Activated T-cell treated with anti-CD3 and anti-CD28 coated beads, Interleukin-2, amount 50 U/mL, for 72 hours (primary cell): Measurements from ENCODE around the gene IRF2. TPM values are rescaled to one million over a fixed set of nuclear protein-coding genes. Genes with fewer than 3 reads are reported as not detected.
A peak's percentile ranks its signal among the peaks of the same experiment; 100 is the strongest.

Source experiments
- ATAC-seq, 2 donors: fragments of 150-1000 bp; cut with Tn5 transposase; replicated peaks in 1 of 2; 2 replicates each; pipeline ENCODE4 v1.10.0; 2021; ENCODE audit warnings: moderate library complexity in 2 of 2, mild to moderate bottlenecking in 1 of 2
- DNase-seq, 2 donors: peaks; one replicate each; pipeline ENCODE4 v3.0.0; 2021 to 2022; ENCODE audit warnings: mixed read lengths in 1 of 2
- H3K27ac Mint-ChIP-seq: one replicate; pipeline ENCODE4 v1.8.0; 2022; ENCODE audit warnings: mild to moderate bottlenecking, moderate library complexity, mixed read lengths
- H3K27me3 Mint-ChIP-seq: one replicate; pipeline ENCODE4 v1.8.0; 2022; ENCODE audit warnings: low read depth, mixed read lengths
- H3K36me3 Mint-ChIP-seq, 2 donors: one replicate each; pipeline ENCODE4 v1.8.0; 2022; ENCODE audit warnings: mixed read lengths in 2 of 2, mild to moderate bottlenecking in 1 of 2; ENCODE audit not compliant: insufficient read depth in 2 of 2
- H3K4me1 Mint-ChIP-seq: one replicate; pipeline ENCODE4 v1.8.0; 2022; ENCODE audit warnings: low read depth, mixed read lengths
- H3K4me3 Mint-ChIP-seq, 2 donors: one replicate each; pipeline ENCODE4 v1.8.0; 2022; ENCODE audit warnings: mild to moderate bottlenecking in 2 of 2, mixed read lengths in 2 of 2, moderate library complexity in 2 of 2
- H3K9me3 Mint-ChIP-seq, 2 donors: one replicate each; pipeline ENCODE4 v1.8.0; 2022; ENCODE audit warnings: mixed read lengths in 2 of 2
- total RNA-seq, 2 donors: library from RNA; stranded (reverse); gene quantifications; one replicate each; pipeline ENCODE4 v1.2.3, GENCODE V29; 2022

Gene IRF2
- total RNA-seq, 2 donors from 2014 or later: 70.3 TPM

DNA sequence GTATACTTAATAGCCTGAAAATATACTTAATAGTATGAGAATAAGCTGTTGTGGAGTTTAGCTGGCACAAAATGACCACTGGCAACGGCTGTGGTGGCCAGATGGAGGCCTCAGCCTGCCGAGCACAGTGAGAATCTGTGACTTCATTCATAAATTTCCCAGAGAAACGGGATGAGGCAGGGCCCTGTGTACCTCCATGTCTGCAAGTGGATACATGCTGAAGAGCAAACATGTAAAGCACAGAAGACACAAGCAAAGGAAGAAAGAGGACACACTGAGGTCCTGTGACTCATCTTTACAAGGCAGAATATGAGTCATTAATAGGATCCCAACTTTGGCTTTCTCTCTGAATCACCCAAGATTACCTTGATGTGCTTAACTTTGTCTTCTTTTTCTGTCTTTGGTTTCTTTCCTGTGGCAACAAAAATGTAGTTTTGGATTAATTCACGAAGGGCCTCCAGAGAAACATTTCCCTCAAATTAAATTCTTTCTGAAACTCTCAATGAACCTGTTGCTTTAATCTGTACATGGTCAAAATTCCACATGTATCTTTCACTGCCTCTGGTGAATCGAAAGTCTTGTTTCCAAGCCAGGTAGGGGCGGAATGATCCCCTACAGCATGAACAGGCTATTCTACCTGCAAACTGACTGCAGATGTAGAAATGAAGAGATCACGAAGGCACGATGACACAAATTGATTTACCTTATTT lies 56.4 kb downstream of the IRF2 start:
- ATAC-seq: peak; percentile 79
- Mint-ChIP-seq H3K27me3 (no peaks in the 10 kb centered on the region), H3K27ac (peak overlapping the region; percentile 51), H3K4me1 (peaks cover 99% of the 10 kb centered on the region), H3K9me3 (peaks cover 2% of the 10 kb centered on the region in 2 donors), H3K36me3 (peaks cover 9 to 26% of the 10 kb centered on the region in 2 donors), H3K4me3 (peak overlapping the region; percentile 73 to 79)
- DNase-seq: peak in 1 of 2 donors; percentile 23

DNA sequence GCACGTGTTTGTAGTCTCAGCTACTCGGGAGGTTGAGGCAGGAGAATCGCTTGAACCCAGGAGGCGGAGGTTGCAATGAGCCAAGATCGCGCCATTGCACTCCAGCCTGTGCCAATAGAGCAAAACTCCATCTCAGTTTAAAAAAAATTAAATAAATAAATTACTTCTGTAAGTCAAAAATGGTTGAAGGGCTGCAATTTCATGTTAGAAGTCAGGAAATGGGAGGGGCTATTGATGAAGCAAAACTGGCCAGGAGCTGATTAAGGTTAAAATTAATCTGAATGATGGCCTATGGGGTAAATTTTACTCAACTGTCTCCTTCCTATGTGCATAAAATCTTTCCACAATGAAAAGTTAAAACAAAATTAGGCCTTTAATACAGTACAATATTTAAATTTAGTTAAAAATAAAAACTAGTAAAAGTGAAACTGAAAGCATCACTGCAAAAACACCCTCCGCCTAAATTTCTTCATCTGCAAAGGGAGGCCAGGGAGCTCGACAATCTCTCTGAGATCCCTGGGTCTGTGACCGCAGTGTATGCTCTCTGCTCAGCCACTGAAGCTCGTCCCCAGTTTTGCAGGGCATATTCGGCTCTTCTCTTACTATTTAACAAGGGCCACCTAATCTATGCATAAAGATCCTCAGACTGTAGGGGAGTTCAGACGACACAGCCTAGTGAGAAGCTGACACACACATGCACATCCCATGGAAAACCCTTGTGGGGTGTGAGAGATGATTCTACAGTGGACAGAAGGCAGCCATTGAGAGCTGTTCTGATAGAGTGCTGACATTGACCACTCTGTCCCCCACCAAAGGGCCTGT lies 57.2 kb downstream of the IRF2 start:
- H3K27ac Mint-ChIP-seq: peak overlapping the region; percentile 88
- peak; percentile 41 to 50 for ATAC-seq

DNA sequence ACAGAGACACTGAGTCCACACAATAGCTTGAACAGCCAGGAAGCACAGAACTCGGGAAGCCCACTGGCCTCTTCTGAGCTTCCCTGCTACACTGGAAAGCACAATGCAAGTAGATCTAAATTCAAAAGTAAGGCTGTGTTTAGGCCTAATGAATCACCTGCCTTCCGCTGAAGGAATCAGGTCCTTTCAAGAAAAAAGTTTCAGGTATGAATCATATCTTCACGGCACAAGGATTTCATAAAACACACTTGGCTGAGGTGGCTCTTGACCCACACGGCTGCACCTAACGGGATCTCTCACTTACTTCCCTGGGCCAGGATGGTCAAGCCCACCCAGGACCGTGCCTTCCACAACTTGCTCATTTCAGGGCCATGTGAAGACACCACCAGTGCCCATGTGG lies 59.3 kb downstream of the IRF2 start:
- Mint-ChIP-seq H3K4me3 (peak overlapping the region; percentile 23 to 38), H3K27me3 (no peaks in the 10 kb centered on the region), H3K36me3 (peaks cover 2 to 11% of the 10 kb centered on the region in 2 donors), H3K9me3 (no peaks in the 10 kb centered on the region), H3K4me1 (peaks cover 84% of the 10 kb centered on the region), H3K27ac (no peak overlapping the region)
- ATAC-seq (peak; percentile 33 to 41), DNase-seq (no peak)

More for the DNA sequence above, 57.2 kb downstream of the IRF2 start:
- Mint-ChIP-seq H3K9me3 (no peaks in the 10 kb centered on the region), H3K4me3 (peak overlapping the region; percentile 73 to 79), H3K27me3 (no peaks in the 10 kb centered on the region), H3K4me1 (peaks cover 92% of the 10 kb centered on the region), H3K36me3 (peaks cover 6 to 18% of the 10 kb centered on the region in 2 donors)
- peak; percentile 47 to 57 for DNase-seq

DNA sequence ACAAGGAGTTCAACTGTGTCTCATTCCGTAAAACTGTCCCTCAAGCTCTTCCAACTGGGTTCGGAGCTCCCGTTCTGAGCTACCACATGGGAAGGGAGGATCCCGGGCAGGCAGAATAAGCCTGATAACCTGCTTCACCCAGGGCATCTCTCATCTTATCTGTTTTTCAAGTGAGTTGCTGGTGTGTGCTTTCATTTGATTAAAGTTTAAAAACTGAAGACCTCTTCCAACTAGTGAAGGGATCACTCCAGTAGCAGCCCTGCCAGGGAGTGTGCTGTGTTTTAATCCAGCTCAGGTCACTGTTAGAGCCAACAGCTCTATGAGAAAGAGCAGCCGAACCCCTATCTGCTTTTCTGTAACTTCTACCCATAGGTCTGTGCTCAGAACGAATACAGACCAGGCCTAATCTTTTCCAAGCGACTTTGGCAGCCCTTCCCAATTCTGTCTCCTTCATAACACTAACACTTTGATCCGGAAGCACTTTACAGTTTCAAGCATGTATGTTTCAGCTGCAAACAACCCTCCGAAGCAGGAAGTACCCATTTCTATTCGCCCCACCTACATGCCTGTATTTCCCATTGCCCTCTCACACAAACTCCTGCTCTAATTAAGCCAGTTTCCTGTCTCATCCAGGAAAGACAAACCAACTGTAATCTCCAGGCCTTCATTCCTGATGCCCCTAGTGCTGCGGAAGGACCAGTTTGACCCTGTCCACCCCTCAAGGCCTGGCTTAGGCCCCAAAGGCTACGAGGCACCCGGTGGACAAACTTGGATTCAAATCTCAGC lies 60.9 kb downstream of the IRF2 start:
- H3K27ac Mint-ChIP-seq: peak overlapping the region; percentile 18
- peaks cover 5 to 18% of the 10 kb centered on the region in 2 donors for H3K36me3 Mint-ChIP-seq
- DNase-seq: no peak
- H3K9me3 Mint-ChIP-seq: no peaks in the 10 kb centered on the region
- H3K27me3 Mint-ChIP-seq: no peaks in the 10 kb centered on the region
- H3K4me1 Mint-ChIP-seq: peaks cover 84% of the 10 kb centered on the region
- no peak overlapping the region for H3K4me3 Mint-ChIP-seq
- ATAC-seq: no peak

DNA sequence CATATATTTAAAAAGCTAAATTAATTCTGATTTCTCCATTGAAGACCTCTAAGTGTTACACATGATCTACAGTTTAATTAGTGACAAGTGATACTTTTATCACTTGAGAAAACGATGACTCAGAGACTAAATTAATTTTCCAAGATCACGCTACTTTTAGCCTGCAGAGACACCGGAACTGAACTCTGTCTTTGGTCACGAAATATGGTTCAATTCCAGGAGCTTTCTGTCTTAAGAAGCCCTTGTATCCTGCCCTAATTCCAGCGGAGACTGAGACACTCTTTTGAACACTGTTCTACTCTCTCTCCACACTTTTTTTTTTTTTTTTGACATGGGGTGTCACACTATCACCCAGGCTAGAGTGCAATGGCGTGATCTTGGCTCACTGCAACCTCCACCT lies 63.6 kb downstream of the IRF2 start:
- peaks cover 7 to 31% of the 10 kb centered on the region in 2 donors for H3K36me3 Mint-ChIP-seq
- H3K4me3 Mint-ChIP-seq: peak overlapping the region; percentile 68 to 74
- ATAC-seq (no peak), DNase-seq (no peak)
- no peaks in the 10 kb centered on the region for H3K27me3 Mint-ChIP-seq
- peaks cover 77% of the 10 kb centered on the region for H3K4me1 Mint-ChIP-seq
- H3K27ac Mint-ChIP-seq: peak overlapping the region; percentile 91
- H3K9me3 Mint-ChIP-seq: no peaks in the 10 kb centered on the region

DNA sequence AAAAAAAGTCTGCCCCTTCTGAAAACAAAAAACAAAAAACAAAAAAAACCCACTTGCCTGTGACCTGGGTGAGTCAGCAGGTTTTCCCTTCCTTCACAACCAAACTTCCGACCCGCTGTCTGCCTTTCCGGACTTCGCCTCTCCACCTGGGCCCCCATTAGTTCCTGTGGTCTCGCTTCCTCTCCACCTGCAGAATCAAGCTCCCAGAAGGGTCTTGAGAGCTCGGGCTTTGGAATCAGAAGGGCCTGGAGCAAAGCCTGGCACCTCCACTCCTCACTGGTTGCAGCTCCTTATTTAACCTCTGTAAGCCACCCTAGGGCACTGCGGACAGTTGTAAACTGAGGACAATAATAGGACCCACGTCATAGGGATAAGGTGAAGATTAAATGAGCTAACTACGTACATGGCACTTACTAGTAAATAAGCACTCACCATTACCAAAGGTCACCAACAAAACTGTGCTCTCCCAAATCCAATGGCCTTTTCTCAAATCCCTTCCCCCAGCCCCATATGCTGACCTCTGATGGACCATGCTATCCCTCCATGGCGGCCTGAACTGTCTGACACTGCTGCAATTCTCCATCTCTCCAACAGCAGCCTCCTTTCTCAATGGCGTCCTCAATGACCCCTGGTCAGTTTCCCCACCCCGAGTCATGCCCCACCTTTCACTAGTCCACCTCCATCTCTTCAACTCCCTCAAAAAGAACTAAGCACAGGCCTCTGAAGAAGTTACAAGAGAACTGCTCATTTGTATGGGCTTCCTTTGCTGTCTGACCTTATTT lies 64.2 kb downstream of the IRF2 start:
- H3K4me1 Mint-ChIP-seq: peaks cover 70% of the 10 kb centered on the region
- no peaks in the 10 kb centered on the region for H3K27me3 Mint-ChIP-seq
- DNase-seq (peak in 1 of 2 donors; percentile 23), ATAC-seq (peak; percentile 30 to 41)
- H3K36me3 Mint-ChIP-seq: peaks cover 9 to 34% of the 10 kb centered on the region in 2 donors
- peak overlapping the region; percentile 68 to 74 for H3K4me3 Mint-ChIP-seq
- H3K27ac Mint-ChIP-seq: peak overlapping the region; percentile 91
- H3K9me3 Mint-ChIP-seq: no peaks in the 10 kb centered on the region

DNA sequence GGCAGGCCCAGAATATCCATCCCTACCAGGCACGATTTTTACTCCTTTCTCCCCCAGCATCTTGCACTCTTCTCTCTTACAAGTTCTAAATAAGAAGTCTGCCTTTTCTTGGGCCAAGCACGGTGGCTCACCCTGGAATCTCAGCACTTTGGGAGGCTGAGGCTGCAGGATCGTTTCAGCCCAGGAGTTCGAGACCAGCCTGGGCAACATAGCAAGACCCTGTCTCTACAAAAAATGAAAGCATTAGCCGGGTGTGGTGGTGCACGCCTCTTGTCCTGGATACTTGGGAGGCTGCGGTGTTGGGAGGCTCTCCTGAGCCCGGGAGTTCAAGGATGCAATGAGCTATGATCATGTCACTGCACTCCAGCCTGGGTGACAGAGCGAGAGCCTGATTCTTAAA lies 64.8 kb downstream of the IRF2 start:
- H3K4me1 Mint-ChIP-seq: peaks cover 64% of the 10 kb centered on the region
- peak overlapping the region; percentile 91 for H3K27ac Mint-ChIP-seq
- no peaks in the 10 kb centered on the region for H3K27me3 Mint-ChIP-seq
- no peaks in the 10 kb centered on the region for H3K9me3 Mint-ChIP-seq
- DNase-seq: no peak
- H3K36me3 Mint-ChIP-seq: peaks cover 9 to 36% of the 10 kb centered on the region in 2 donors
- H3K4me3 Mint-ChIP-seq: peak overlapping the region; percentile 68 to 74
- ATAC-seq: peak in 1 of 2 donors; percentile 26

DNA sequence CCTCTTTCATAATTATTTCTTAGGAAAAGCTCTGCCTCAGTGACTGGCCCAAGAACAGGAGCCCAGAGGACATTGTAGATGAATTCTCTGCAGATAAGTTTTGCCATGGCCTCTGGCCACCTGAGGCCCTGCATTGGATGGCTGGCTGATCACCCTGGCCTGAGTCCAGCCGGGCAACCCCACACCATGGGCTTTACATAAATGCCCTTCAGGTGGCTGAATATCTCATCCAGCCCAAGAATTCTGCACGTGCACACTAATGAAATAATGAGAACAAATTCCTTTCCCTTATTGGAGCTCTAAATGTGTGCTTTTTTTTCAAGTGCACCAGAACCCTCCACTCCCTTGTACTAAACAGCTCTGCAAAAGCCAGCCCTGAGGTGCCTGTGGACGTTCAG lies 65.7 kb downstream of the IRF2 start:
- H3K36me3 Mint-ChIP-seq: peaks cover 9 to 38% of the 10 kb centered on the region in 2 donors
- DNase-seq (no peak), ATAC-seq (no peak)
- peaks cover 56% of the 10 kb centered on the region for H3K4me1 Mint-ChIP-seq
- H3K4me3 Mint-ChIP-seq: peak overlapping the region; percentile 68 to 80
- H3K9me3 Mint-ChIP-seq: no peaks in the 10 kb centered on the region
- peak overlapping the region; percentile 34 for H3K27ac Mint-ChIP-seq
- H3K27me3 Mint-ChIP-seq: no peaks in the 10 kb centered on the region

DNA sequence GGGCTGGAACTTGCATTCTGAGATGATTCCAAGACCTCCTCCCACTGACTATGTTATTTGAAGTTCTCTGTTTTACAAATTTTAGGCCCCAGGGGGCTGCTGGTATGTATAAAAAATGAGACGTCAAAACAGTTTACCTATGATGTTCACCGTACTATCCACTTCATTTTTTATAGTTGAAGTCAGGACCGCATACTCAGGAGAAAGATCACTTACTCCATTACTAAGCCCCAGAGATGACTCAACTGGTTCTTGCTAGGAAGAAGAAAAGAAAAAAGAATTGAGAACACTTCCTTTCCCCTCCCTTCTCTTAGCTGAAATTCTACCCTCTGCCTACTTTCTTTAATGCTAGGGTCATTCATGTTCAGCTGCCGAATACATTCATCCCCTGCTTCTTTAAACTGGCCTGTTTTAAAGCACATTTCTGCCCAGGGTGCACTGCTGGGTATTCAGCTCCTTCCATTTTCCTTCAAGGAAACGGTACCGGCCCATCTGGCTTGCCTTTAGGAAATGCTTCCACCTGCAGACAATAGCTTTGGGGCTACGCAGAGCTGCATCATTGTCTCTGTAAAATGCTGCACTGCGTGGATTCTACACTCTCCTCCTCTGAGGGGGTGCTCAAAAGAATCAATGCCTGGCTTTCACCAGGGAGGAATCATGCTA lies 66.2 kb downstream of the IRF2 start:
- ATAC-seq: peak; percentile 66 to 77
- peaks cover 55% of the 10 kb centered on the region for H3K4me1 Mint-ChIP-seq

DNA sequence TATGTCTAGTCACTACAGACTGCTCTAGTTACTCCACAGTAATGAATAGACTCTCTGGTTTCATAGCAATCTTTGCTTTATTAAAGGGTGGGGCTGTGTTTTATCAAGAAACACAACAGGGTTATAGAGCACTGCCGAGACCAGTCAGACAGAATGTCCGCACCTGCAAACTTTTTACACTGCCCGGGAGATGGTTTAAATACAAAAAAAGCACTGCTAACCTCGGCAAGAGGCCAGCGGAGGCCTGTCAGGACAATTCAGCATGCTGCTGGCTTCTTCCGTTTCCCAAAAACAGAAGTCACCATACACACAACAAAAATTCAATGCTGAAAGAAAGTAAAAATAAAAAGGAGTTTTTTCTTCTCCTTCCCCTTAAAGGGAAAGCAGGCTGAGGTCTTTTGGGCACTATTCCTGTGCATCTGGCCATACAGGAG lies 67.4 kb downstream of the IRF2 start:
- Mint-ChIP-seq H3K4me3 (no peak overlapping the region), H3K27ac (peak overlapping the region; percentile 29), H3K27me3 (no peaks in the 10 kb centered on the region), H3K4me1 (peaks cover 53% of the 10 kb centered on the region), H3K36me3 (peaks cover 11 to 51% of the 10 kb centered on the region in 2 donors), H3K9me3 (no peaks in the 10 kb centered on the region)
- DNase-seq (no peak), ATAC-seq (no peak)

More for the DNA sequence above, 66.2 kb downstream of the IRF2 start:
- Mint-ChIP-seq H3K9me3 (no peaks in the 10 kb centered on the region), H3K27me3 (no peaks in the 10 kb centered on the region), H3K4me3 (peak overlapping the region; percentile 41 to 80), H3K36me3 (peaks cover 9 to 43% of the 10 kb centered on the region in 2 donors), H3K27ac (peak overlapping the region; percentile 97)
- no peak for DNase-seq

DNA sequence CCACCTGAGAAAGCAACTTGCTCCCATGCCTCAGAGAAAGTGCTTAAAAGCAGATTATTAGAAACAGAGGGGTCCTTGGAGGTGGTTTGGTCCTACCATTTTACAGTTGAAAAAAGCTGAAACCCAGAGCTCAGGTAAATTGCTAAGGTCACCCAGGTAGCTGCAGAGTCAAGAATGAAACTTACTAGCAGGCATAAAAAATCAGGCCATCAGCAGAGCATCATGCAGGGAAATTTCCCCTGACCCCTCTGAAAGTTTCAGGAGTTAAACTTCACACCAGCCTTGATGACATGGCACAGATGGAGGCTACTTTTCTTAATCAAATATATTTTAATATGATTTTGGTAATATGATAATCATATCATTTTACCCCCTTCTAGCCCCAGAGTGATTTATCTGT lies 70.3 kb downstream of the IRF2 start:
- ATAC-seq (no peak), DNase-seq (no peak)
- Mint-ChIP-seq H3K27ac (no peak overlapping the region), H3K4me1 (peaks cover 35% of the 10 kb centered on the region), H3K36me3 (peaks cover 8 to 43% of the 10 kb centered on the region in 2 donors), H3K9me3 (no peaks in the 10 kb centered on the region), H3K4me3 (no peak overlapping the region), H3K27me3 (no peaks in the 10 kb centered on the region)

DNA sequence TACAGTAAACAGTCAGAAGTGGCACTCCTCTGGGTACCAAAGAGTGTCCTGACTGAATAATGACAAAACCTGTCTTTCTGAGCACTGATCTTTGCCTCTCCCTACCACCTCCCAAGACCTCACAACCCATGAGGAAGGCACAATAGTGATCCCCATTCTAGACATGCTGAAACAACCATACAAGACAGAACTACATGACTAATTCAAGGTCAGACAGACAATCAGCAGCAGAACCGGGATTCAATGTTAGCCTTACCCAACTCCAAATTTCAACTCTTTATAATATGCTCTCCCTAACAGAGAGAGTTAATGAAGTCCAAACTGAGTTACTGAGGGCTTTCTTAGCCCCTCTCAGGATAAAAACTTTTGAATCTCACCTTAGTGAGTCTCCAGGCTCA lies 71.0 kb downstream of the IRF2 start:
- Mint-ChIP-seq H3K4me1 (peaks cover 28% of the 10 kb centered on the region), H3K27me3 (no peaks in the 10 kb centered on the region), H3K9me3 (no peaks in the 10 kb centered on the region), H3K36me3 (peaks cover 7 to 42% of the 10 kb centered on the region in 2 donors), H3K4me3 (no peak overlapping the region), H3K27ac (peak overlapping the region; percentile 21)
- no peak for DNase-seq
- no peak for ATAC-seq
